Measurements from ENCODE around the gene DIO3.

The DIO3 gene

DNA sequence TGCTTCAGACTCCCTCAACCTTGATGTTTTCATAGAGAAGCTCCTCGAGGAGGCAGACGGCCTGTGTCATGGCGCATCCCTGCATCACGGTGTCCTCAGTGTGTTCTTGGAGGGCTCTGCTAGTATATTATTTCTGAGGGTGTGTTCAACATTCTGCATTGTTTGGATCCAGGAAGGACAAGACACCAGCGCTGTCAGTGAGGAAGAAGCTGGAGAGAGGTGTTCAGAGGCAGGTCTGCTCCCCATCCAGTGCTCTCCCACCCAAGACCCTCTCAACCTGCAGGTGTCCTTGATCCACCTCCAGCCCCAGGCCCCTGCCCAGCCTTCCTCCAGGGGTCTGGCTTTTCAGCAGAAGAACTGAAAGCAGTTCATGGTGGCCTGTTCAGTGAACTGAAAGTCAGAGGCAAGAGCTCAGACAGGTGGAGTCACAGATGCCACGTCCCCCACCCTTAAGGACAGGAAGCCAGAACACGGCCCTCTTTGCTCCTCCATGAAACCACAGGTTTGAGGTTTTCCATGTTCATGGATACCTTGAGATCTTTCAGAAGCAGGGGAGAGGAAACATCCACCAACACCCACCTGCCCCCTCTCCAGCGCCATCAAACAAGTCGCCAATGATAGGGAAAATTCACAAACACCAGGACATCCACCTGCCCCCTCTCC is 37.4 kb downstream of the DIO3 start:
- DNase-seq (ENCODE audit: low spot score), result no peak

DNA sequence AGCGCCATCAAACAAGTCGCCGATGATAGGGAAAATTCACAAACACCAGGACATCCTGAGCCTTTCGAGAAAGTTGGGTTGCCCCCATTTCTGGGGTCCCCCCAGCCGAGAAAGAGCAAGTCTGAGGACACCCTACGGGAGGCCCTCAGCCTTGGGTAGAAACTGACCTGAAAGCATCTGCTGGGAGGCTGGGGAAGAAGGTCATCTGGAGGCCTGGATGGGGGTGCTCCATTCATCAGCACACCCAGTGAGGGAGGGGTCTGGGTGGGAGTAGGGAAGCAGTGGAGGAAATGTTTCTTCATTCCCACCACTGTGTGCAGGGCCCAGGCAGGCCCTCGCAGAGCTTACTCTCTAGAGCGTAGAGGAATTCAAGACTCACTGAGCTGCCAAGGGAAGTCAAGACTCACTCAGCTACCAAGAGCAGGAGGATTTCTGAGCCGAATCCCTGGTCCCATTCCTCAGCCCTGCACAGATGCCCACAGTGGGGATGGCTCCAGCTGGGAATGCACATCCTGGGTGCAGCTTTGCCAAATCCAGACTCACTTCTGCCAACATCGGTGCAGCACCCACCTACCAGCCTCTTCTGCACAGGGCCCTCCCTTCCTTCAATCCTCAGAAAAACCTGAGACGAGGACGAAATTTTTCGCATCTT is 38.1 kb downstream of the DIO3 start:
- no peak for DNase-seq (ENCODE audit: low spot score)

DNA sequence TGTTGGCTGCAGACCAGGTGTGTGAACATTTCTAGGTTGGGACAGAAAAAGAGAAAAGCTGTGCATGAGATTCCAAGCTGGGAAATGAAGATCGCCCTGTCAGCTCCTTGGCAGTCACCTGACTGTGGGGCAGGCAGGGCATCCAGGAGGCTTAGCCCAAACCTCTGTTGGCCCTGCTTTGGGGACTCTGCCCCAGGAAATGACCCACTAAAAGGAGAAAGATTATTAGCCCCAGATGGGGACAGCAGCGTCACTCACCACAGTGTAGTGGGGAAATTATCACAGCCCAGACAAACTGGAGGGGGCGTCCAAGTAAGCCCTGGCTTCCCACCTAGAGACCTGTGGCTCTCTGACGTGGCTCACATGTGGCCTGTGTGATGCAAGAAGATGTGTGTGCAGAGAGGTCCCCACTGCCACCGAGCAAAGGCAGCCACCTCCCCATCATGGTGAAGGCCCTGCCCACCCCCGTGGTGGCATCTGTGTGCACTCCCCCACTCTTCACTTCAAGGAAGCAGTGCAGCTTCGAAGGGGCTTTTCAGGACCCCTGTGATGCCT is 39.1 kb downstream of the DIO3 start:
- no peak for DNase-seq (ENCODE audit: low spot score)

DNA sequence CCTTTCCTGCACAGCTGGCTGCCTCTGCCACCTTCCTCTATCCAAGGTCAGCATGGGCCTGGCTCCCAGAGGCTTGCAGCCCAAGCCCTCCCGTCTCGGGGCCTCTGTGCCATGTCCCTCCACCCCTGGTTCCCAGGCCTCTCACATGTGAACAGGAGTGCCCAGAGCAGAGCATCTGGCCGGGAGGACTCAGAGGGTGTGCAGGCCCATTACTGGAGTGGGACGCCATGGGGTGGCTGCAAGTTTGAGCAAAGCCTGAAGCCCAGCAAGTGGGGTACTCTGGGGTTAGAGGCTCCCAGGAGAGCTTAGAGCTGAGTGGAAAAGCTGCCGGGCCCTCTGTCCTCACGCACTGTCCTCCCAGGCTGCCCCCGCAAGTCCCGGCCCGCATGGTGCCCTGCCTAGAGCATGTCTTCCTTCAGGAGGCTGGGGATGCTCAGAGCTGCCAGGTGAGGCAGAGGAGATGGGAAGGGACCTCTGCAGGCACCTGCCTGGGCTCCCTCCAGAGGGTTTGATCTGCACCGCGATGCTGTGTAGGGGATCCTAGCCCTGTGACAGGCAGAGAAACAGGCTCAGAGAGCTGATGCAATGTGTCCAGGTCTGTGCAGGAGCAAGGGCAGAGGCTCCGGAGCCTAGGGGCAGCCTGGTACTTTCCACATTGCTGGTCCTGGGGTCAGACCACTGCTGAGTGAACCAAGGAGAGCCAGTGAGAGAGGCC is 39.8 kb downstream of the DIO3 start:
- no peak for DNase-seq (ENCODE audit: low spot score)

DNA sequence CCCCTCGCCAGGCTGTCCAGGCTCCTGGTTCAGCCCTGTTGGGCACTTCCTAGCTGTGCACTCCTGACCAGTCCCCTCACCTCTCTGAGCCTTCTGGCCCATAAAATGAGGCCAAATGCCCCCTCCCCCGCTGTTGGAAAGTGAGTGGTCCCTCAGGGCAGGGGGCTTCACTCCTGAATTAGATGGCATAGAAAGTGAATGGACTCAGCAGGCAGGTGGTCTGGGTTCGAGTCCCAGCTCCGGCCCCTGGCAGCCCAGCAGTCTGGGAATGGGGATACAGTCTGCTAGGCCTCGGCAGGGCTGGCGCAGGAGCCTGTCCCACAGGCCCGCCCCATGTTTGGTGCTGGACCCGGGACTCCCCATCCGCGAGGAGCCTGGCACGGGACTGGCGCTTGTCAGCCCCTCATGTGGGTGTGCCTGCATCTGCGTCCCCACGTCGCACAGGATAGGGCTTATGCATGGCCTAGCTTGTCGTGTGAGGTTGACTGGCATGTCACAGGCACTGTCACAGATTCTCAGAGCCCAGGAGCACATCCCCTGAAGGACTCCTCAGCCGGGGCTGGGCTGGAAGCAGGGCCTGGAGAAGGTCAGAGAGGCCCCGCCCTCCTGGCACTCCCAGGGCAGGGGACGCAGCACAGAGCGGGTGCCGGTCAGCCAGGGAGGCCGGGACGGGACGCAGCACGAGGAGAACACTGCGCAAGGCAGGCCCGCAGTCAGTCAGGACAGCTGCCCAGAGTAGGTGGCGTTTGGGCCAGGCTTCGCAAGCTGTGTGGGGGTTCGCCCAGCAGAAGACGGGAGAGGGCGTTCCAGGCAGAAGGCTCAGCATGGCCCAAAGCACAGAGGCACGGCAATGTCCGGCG is 40.5 kb downstream of the DIO3 start:
- DNase-seq (ENCODE audit: low spot score), result no peak

DNA sequence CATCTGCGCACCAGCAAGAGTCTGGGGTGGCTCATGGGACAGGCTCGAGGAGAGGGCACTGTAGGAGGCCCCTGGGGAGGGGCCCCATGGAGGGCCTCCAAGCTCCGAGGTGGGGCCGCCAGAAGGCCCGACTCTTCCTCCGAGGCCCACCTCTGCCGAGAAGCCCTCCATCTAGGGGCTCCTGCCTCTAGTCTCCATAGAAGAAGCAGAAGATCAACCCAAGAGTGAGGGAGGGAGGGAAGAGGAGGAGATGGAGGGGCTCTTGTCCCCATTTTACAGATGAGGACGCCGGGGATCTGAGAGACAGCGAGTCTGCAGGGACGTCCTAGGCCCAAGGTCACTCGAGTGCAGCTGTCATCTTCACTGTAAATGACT is 41.2 kb downstream of the DIO3 start:
- no peak for DNase-seq (ENCODE audit: low spot score)

DNA sequence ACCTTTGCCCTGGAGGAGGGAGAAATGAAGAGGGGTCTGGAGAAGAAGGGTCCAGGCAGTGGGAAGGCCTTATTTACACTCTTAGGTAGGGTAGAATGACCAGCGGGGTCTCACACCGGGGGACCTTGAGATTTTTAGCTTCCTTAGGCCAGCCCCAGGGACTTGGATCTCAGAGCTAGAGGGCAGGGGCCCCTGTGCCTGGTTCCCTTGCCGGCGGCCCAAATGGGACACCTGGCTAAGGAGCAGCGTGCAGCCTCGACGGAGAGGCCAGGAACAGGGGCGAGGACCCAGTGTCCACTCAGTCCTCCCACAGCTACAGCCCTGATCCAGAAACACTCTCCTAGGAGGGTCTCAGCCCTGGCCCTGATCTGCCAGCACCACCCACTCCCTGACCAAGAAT is 41.8 kb downstream of the DIO3 start:
- DNase-seq (ENCODE audit: low spot score), result no peak

DNA sequence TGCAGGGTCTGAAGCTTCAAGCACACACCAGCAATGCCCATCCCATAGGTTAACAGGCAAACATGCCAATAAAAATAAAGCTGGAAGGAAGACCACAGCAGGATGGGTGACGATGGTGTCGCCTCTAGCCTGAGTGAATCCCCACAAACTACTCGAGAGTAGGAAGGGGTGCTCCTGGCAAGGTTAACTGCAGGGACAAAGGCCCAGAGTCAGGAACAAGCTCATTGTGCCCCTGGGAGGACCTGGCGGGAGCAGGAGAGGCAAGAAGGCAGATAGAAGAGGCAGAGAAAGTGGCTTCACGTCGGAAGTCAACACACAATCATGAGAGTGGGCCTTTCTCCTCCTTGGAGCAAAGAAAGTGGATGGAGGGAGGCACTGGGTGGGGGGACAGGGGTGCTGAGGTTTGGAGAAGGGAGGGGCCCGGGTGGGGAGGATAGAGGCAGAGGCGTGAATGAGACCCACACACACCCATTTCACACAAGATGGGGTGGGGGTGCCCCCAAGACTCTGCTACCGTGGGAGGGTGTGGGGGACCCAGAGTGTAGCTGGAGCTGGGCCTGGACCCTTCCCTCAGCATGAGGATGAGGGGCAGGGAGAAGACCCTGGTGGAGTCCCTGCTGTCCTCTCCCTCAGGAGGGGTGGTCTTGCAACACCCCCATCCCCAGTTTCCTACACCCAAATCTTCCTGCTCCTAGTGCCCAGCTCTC is 43.1 kb downstream of the DIO3 start:
- no peak for DNase-seq (ENCODE audit: low spot score)

DNA sequence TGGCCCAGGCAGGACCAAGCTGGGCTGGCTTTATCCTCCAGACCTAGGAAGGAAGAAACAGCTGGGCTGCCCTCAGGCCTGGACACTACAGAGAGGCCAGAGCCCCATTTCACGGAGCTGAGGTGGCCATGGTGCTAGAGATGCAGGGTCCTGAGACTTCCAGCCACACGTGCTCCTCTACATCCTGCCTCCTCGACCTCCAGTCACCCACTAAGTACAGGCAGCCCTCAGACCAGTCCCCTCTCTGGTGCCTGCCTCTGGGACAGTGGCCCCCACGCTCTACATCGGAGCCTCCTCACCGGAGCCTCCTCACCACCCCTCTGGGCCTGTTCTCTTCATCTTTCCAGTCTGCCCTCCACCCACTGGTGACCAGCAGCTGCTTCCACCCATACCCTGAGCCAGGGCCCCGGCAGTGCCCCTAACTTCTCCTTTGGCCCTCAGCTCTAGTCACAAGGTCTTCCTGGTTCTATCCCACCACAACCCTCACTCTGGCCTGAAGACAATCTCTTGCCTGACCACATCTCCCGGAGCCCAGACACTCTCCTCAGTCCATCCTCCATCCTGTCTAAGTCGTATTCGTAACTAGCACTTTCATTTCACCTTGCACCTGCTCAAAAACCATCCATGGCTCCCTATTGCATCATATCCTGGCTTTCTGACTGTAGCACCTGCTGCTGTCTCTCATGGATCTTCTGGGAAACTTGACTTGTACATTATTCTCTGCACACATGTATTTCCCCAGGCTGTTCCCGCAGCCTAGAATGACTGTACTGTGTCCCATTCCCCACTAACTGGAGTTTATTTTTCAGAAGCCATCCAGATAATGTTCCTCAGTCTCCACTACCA is 43.9 kb downstream of the DIO3 start:
- no peak for DNase-seq (ENCODE audit: low spot score)

DNA sequence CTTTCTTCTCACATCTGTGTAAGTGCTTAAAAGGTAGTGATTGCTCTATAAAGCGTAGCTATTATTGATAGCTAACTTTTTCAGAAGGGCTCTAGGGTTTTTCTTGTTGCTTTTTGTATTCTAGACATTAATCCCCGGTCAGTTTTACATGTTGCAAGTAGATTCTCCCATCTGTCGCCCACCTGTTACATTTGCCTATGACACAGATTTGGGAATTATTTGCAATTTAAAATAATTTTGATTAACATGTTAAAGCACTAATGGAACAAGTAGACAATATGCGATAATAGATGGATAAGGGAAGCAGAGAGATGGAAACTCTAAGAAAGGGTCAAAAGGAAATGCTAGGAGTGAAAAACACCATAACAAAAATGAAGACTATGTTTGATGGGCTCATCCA is 44.5 kb downstream of the DIO3 start:
- DNase-seq (ENCODE audit: low spot score), result no peak

All from NAMALWA (cell line).